ENCODE results near the gene LIMK1.

LIMK1 gene

DNA sequence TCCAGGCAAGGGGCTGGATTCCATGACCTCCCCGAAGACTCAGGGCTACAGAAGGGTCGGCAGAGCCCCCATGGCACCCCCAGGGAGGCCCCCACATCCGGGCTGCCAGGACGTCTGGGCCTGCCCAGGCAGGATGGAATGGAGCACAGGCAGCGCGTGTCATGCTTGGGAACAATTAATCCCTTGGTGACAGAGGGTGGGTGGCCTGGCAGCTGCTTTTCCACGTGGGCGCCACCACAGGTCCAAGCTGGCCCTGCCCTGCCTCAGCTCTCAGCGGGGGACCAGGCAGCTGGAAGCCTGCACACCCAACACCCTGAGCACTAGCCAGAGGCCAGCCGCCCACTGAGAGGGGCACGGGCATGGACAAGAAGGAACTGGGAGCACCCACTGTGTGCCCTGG lies 44.3 kb upstream of the LIMK1 start:
- no peaks in the 10 kb centered on the region for H4K20me1 ChIP-seq (ENCODE audit: insufficient read depth, low read length)
- DNase-seq: no peak
- H3K9me2 ChIP-seq (replicated peaks; ENCODE audit: insufficient read depth, low read length): no peaks in the 10 kb centered on the region
- H3K79me2 ChIP-seq (ENCODE audit: low read length): no peaks in the 10 kb centered on the region
- H3K27ac ChIP-seq (ENCODE audit: low read length): no peak overlapping the region
- no peak overlapping the region for H3K4me3 ChIP-seq (ENCODE audit: low read length)
- no peaks in the 10 kb centered on the region for H3K9me3 ChIP-seq (replicated peaks; ENCODE audit: insufficient read depth, low read length)
- no peak overlapping the region for H3K4me2 ChIP-seq (ENCODE audit: low read depth, low read length)
- no peaks in the 10 kb centered on the region for H3K4me1 ChIP-seq (ENCODE audit: low read length)
- no peak overlapping the region for H2AFZ ChIP-seq (ENCODE audit: low read length)
- H3K9ac ChIP-seq (ENCODE audit: low read length): no peak overlapping the region
- H3F3A ChIP-seq (ENCODE audit: insufficient read depth, low read length): no peaks in the 10 kb centered on the region
- TF ChIP-seq EZH2 (optimal IDR thresholded peaks at IDR 0.05; ENCODE audit: low read depth, low read length): no peak
- no peak for TF ChIP-seq EZH2phosphoT487 (IDR thresholded peaks at IDR 0.05; ENCODE audit: low read length)
- TF ChIP-seq, protein P1, sequence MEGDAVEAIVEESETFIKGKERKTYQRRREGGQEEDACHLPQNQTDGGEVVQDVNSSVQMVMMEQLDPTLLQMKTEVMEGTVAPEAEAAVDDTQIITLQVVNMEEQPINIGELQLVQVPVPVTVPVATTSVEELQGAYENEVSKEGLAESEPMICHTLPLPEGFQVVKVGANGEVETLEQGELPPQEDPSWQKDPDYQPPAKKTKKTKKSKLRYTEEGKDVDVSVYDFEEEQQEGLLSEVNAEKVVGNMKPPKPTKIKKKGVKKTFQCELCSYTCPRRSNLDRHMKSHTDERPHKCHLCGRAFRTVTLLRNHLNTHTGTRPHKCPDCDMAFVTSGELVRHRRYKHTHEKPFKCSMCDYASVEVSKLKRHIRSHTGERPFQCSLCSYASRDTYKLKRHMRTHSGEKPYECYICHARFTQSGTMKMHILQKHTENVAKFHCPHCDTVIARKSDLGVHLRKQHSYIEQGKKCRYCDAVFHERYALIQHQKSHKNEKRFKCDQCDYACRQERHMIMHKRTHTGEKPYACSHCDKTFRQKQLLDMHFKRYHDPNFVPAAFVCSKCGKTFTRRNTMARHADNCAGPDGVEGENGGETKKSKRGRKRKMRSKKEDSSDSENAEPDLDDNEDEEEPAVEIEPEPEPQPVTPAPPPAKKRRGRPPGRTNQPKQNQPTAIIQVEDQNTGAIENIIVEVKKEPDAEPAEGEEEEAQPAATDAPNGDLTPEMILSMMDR (IDR thresholded peaks at IDR 0.05; ENCODE audit: low read length): no peak
- peaks cover 44% of the 10 kb centered on the region for H3K27me3 ChIP-seq (replicated peaks; ENCODE audit: insufficient read depth, low read length)
- H3K36me3 ChIP-seq (replicated peaks; ENCODE audit: insufficient read depth, low read length): no peaks in the 10 kb centered on the region

DNA sequence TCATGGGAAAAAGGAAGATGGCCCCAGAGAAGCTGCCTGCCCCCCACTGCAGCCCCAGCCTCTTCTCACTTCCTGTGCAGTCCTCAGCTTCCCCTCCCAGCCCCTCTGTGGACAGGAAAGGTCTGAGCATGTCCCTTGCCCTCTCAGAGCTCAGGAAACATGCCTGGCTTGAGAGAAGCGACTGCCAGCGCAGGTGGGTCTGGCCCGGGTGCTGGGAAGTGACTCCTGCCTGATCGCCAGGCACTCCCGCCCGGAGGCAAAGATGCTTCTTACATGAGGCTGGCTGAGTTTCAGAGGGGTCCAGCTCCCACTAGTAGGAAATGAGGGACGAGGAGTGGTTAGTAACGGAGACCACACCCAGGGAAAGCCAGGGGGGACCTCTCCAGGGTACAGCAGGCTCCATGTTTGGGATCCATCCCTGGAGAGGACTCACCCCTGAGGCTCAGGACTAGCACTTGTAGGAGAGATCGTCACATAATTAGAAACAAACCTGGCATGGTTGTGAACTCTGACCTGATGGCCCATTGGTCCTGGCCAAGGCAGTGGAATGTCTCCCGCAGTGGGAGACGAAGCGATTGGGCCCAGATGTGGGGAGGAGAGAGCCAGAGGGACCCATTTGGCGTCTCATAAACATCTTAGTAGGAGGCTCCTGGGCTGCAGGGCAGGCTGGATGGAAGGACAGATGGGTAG lies 43.4 kb upstream of the LIMK1 start:
- no peak overlapping the region for H3K4me2 ChIP-seq (ENCODE audit: low read depth, low read length)
- H3F3A ChIP-seq (ENCODE audit: insufficient read depth, low read length): no peaks in the 10 kb centered on the region
- H3K9ac ChIP-seq (ENCODE audit: low read length): no peak overlapping the region
- DNase-seq: no peak
- H3K36me3 ChIP-seq (replicated peaks; ENCODE audit: insufficient read depth, low read length): no peaks in the 10 kb centered on the region
- H3K79me2 ChIP-seq (ENCODE audit: low read length): no peaks in the 10 kb centered on the region
- peaks cover 53% of the 10 kb centered on the region for H3K27me3 ChIP-seq (replicated peaks; ENCODE audit: insufficient read depth, low read length)
- H3K4me3 ChIP-seq (ENCODE audit: low read length): no peak overlapping the region
- no peaks in the 10 kb centered on the region for H3K9me2 ChIP-seq (replicated peaks; ENCODE audit: insufficient read depth, low read length)
- no peaks in the 10 kb centered on the region for H3K4me1 ChIP-seq (ENCODE audit: low read length)
- H4K20me1 ChIP-seq (ENCODE audit: insufficient read depth, low read length): no peaks in the 10 kb centered on the region
- no peak for TF ChIP-seq EZH2 (optimal IDR thresholded peaks at IDR 0.05; ENCODE audit: low read depth, low read length)
- TF ChIP-seq, protein P1 (IDR thresholded peaks at IDR 0.05; ENCODE audit: low read length): no peak
- no peak for TF ChIP-seq EZH2phosphoT487 (IDR thresholded peaks at IDR 0.05; ENCODE audit: low read length)
- no peak overlapping the region for H2AFZ ChIP-seq (ENCODE audit: low read length)
- no peaks in the 10 kb centered on the region for H3K9me3 ChIP-seq (replicated peaks; ENCODE audit: insufficient read depth, low read length)
- no peak overlapping the region for H3K27ac ChIP-seq (ENCODE audit: low read length)

GRCh38 chr7:74040791-74041520 lies 42.6 kb upstream of the LIMK1 start:
- no peaks in the 10 kb centered on the region for H3K79me2 ChIP-seq (ENCODE audit: low read length)
- no peak overlapping the region for H3K4me2 ChIP-seq (ENCODE audit: low read depth, low read length)
- H3K9me3 ChIP-seq (replicated peaks; ENCODE audit: insufficient read depth, low read length): no peaks in the 10 kb centered on the region
- TF ChIP-seq EZH2phosphoT487 (IDR thresholded peaks at IDR 0.05; ENCODE audit: low read length): no peak
- TF ChIP-seq, protein P1 (IDR thresholded peaks at IDR 0.05; ENCODE audit: low read length): no peak
- TF ChIP-seq EZH2 (optimal IDR thresholded peaks at IDR 0.05; ENCODE audit: low read depth, low read length): no peak
- H3F3A ChIP-seq (ENCODE audit: insufficient read depth, low read length): no peaks in the 10 kb centered on the region
- no peaks in the 10 kb centered on the region for H4K20me1 ChIP-seq (ENCODE audit: insufficient read depth, low read length)
- no peak overlapping the region for H3K27ac ChIP-seq (ENCODE audit: low read length)
- no peak overlapping the region for H3K4me3 ChIP-seq (ENCODE audit: low read length)
- H2AFZ ChIP-seq (ENCODE audit: low read length): no peak overlapping the region
- no peaks in the 10 kb centered on the region for H3K36me3 ChIP-seq (replicated peaks; ENCODE audit: insufficient read depth, low read length)
- H3K9me2 ChIP-seq (replicated peaks; ENCODE audit: insufficient read depth, low read length): no peaks in the 10 kb centered on the region
- DNase-seq: no peak
- no peaks in the 10 kb centered on the region for H3K4me1 ChIP-seq (ENCODE audit: low read length)
- H3K9ac ChIP-seq (ENCODE audit: low read length): no peak overlapping the region
- H3K27me3 ChIP-seq (replicated peaks; ENCODE audit: insufficient read depth, low read length): peaks cover 57% of the 10 kb centered on the region
